ENCODE measurements around the gene SETBP1.

SETBP1 gene

GRCh38 chr18:44998360-44998759 is 317.7 kb downstream of the SETBP1 start:
- no peak for DNase-seq

- DNase-seq: no peak
Observed at GRCh38 chr18:45004546-45005080, 323.9 kb downstream of the SETBP1 start.

DNA sequence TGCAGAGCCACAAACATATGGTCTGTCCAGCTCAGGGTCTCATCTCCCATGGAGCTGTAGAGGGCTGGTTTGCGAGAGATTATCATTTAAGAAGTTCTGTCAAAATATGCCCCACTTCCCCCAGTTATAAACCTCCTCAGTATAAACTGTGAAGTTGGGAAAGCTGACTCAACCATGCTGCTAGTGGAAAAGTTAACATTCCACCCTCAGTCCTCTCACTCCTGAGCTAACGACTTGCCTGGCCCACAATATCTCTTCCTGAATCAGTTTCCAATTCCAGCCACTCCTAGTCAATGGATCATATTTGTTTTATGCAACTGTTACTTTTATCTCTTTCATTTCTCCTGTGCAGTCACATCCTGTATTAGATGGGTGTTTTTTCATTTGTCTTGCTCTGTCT is 326.2 kb downstream of the SETBP1 start:
- no peak for DNase-seq

- DNase-seq: no peak
Observed at GRCh38 chr18:45007531-45007930, 326.8 kb downstream of the SETBP1 start.

GRCh38 chr18:45008694-45009413 is 328.2 kb downstream of the SETBP1 start:
- DNase-seq: no peak

GRCh38 chr18:45009756-45010155 is 329.1 kb downstream of the SETBP1 start:
- DNase-seq: no peak

- no peak for DNase-seq
Observed at GRCh38 chr18:45012286-45012685, 331.6 kb downstream of the SETBP1 start.

GRCh38 chr18:45014047-45014501 is 333.4 kb downstream of the SETBP1 start:
- no peak for DNase-seq

- no peak for DNase-seq
Observed at GRCh38 chr18:45015788-45016128, 335.1 kb downstream of the SETBP1 start.

- no peak for DNase-seq
Observed at GRCh38 chr18:45019469-45019868, 338.8 kb downstream of the SETBP1 start.

DNA sequence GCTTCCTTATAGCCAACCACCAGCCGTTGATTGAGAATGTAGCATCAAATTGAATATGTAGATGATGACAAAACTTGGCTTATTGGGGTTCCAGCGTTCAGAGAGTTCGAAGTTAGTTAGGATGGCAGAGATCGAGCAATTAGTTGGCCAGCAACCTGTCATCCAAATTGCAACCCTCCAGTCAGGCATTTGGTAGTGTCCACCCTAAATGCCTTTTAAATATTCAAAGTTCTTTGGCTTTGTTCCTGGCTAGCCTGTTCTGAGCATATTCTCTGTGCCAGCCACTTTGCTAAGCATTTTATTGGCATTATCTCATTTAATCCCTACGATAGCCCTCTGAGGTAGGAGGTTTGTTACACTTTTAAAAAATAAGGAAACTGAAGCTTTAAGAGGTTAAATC is 342.8 kb downstream of the SETBP1 start:
- no peak for DNase-seq

- DNase-seq: no peak
Observed at GRCh38 chr18:45024357-45025088, 343.8 kb downstream of the SETBP1 start.

- DNase-seq: no peak
Observed at GRCh38 chr18:45025089-45025450, 344.4 kb downstream of the SETBP1 start.

- DNase-seq: no peak
Observed at GRCh38 chr18:45026162-45026561, 345.5 kb downstream of the SETBP1 start.

- DNase-seq: no peak
Observed at GRCh38 chr18:45034179-45034578, 353.5 kb downstream of the SETBP1 start.

DNA sequence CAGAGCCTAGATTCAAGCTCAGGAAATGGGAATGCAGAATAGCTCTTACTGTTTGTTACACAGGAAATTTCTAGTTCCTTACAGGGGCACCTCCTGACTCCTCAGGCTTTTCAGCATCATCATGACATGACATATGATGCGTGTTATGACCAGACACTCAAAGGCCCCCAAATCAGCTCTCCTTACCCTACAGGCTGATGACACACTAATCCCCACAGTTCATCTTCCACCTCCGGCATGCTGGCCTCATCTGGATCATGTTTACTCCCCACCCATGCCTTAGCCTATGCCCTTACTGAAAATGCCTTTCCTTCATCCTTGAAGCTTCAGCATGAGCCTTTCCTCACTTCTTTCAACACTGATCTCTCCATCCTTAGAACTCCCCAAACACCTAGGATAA is 356.9 kb downstream of the SETBP1 start:
- no peak for DNase-seq

DNA sequence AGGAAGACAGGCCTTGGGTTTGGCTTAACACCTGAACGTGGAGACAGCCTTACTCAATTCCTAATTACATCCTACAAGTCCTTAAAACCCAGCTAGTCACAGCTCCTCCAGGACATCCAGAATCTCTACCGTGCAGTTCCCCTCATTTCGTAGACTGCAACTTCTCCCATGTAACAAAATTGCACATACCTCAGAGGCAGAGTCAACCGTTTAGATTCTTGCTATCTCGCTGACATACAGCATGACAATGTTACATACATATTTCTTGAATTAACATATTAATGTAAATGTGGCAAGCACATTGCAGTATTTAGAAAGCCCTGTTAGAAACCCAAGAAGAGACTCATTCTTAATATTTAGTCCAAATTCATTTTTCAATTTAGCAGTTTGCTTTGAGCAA is 358.7 kb downstream of the SETBP1 start:
- no peak for DNase-seq

GRCh38 chr18:45040879-45041278 is 360.2 kb downstream of the SETBP1 start:
- DNase-seq: no peak

GRCh38 chr18:45044787-45045186 is 364.1 kb downstream of the SETBP1 start:
- DNase-seq: no peak

- DNase-seq: no peak
Observed at GRCh38 chr18:45046228-45046627, 365.5 kb downstream of the SETBP1 start.

DNA sequence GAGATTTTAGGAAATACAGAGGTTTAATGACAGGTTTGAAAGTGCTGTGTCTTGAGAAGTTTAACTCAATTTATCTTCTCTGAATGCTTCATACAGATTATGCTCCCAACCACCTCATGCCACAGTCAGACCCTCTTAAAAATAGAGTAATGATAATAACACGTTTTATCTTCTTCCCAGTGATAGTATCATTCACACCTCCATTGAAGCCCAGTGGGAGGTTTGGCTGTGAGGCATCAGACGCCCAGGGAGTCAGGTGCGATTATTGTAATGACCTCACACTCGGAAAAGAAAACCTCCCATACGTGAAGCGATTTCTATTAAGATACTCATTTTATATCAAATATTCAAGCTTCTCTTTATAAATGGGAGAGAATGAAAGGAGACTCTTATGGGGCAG is 366.3 kb downstream of the SETBP1 start:
- DNase-seq: no peak

GRCh38 chr18:45049578-45050319 is 369.1 kb downstream of the SETBP1 start:
- DNase-seq: no peak

DNA sequence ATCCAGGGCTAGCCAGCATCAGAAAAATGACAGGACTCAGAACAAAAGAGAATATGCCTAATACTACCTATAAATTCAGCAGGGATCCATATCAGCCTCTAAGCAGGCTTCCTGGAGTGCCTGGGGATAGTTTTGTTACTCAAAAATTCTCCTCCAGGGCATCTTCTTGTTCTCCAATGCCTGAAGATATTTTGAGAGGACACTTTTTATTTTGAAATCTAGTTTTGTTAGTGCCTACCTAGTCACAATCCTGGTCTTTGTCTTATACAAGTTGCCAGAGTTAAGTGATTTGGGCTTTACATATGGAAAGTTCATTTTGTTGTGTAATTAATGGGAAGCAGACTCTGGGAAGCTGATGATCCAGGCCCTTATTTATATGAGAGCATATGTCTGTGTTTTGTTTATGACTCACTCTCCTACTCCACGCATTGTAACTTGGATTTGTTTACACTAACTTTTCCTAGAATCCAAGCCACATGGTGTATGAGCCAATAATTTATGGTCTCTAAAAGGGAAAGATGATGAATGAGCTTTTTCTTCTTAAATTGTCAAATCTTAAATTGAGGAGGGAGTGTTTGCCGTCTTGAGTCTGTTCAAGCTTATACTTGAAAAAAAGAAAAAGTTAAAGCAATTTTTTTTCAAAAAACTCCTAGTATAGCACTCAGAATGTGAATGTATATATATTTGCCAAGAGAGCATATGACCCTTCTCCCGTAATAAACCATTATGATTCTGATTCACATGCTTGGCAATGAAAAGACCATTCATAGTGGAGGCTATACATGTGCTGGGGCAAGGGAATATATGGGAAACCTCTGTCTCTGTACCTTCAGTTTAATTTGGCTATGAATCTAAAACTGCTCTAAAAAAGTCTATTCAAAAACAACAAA is 370.3 kb downstream of the SETBP1 start:
- no peak for DNase-seq

Data from GF-D8 (cell line).